Measurements from ENCODE around the gene SH3RF1. TPM values are rescaled to one million over a fixed set of nuclear protein-coding genes. Genes with fewer than 3 reads are reported as not detected.
A peak's percentile ranks its signal among the peaks of the same experiment; 100 is the strongest.

The SH3RF1 gene
- total RNA-seq, 1 experiment from 2014 or later: 15.3 TPM

DNA sequence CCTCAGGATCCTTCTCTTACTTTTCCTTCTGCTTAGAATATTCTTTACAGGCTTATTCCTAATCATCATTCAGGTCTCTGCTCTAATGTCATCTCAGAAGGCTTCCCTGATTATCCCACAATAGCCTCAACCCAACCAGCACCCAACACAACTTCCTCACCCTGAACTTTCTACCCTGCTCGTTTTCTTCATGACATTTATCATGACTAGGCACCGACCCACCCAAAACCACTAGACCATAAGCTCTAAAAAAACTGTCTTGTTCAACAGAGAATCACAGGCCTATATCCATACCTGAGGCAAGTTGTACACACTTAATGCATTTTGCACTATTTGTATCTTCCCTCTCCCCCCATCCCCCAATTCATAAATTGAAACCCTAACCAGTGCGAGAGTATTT is 95.3 kb downstream of the SH3RF1 start:
- H3K27ac Mint-ChIP-seq: peak overlapping the region in 1 of 3 experiments; percentile 4; a peak in 2 of 7 replicates
- no peaks in the 10 kb centered on the region for H3K23me2 ChIP-seq (ENCODE audit: insufficient read length, low read depth, low read length, poor library complexity, severe bottlenecking)
- no peak overlapping the region for H3K4me2 ChIP-seq (ENCODE audit: insufficient read depth, insufficient read length, low read length)
- H3K14ac ChIP-seq (ENCODE audit: insufficient read depth, low read length): no peak overlapping the region
- no peak overlapping the region for H2BK12ac ChIP-seq (ENCODE audit: insufficient read length, low read depth, low read length)
- H3K4ac ChIP-seq (ENCODE audit: low read depth, low read length): no peak overlapping the region
- H4K20me1 ChIP-seq (ENCODE audit: control insufficient read depth, insufficient read depth, insufficient read length): no peaks in the 10 kb centered on the region
- H3K79me1 ChIP-seq (ENCODE audit: insufficient read depth, low read depth, low read length, poor library complexity, severe bottlenecking): no peaks in the 10 kb centered on the region
- H3K27ac ChIP-seq (ENCODE audit: insufficient read length, low read depth, low read length): no peak overlapping the region
- H2BK15ac ChIP-seq (ENCODE audit: low read depth, low read length): no peak overlapping the region
- no peak overlapping the region for H4K5ac ChIP-seq (ENCODE audit: insufficient read length, low read depth, low read length)
- no peaks in the 10 kb centered on the region for H3K27me3 ChIP-seq (ENCODE audit: insufficient read depth, low read length)
- H2AFZ ChIP-seq (ENCODE audit: low read length): no peak overlapping the region
- H3K23ac ChIP-seq (ENCODE audit: insufficient read length, low read depth, low read length): no peak overlapping the region
- no peaks in the 10 kb centered on the region for H3K9me3 ChIP-seq (ENCODE audit: control insufficient read depth, low read depth, low read length)
- H2AK5ac ChIP-seq (ENCODE audit: insufficient read length, low read length): no peak overlapping the region
- TF ChIP-seq, protein P1, sequence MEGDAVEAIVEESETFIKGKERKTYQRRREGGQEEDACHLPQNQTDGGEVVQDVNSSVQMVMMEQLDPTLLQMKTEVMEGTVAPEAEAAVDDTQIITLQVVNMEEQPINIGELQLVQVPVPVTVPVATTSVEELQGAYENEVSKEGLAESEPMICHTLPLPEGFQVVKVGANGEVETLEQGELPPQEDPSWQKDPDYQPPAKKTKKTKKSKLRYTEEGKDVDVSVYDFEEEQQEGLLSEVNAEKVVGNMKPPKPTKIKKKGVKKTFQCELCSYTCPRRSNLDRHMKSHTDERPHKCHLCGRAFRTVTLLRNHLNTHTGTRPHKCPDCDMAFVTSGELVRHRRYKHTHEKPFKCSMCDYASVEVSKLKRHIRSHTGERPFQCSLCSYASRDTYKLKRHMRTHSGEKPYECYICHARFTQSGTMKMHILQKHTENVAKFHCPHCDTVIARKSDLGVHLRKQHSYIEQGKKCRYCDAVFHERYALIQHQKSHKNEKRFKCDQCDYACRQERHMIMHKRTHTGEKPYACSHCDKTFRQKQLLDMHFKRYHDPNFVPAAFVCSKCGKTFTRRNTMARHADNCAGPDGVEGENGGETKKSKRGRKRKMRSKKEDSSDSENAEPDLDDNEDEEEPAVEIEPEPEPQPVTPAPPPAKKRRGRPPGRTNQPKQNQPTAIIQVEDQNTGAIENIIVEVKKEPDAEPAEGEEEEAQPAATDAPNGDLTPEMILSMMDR (conservative IDR thresholded peaks at IDR 0.05): no peak
- no peak overlapping the region for H3K9ac ChIP-seq (ENCODE audit: extremely low read depth, insufficient read length, low read length)
- H3T11ph ChIP-seq (ENCODE audit: low read length): no peak overlapping the region
- no peaks in the 10 kb centered on the region for H3K36me3 Mint-ChIP-seq (ENCODE audit: insufficient read depth in 1 of 3, low read depth in 3 of 3)
- no peak for DNase-seq
- no peaks in the 10 kb centered on the region; the same call in 1 of the 2 replicates for H3K4me1 ChIP-seq (ENCODE audit: insufficient read depth, low read length)
- no peaks in the 10 kb centered on the region for H3K9me3 Mint-ChIP-seq
- no peak overlapping the region for H3K56ac ChIP-seq (ENCODE audit: insufficient read length, low read depth, low read length)
- H3K27me3 Mint-ChIP-seq (ENCODE audit: low read depth): no peaks in the 10 kb centered on the region
- H4K91ac ChIP-seq (ENCODE audit: insufficient read length, low read depth, low read length): no peak overlapping the region
- no peak overlapping the region for H2BK120ac ChIP-seq (ENCODE audit: low read depth, low read length, poor library complexity, severe bottlenecking)
- whole genome bisulfite sequencing (ENCODE audit: extremely low coverage, insufficient read length, low lambda C conversion rate): no CpG with 5 or more reads among the region's 3 CpGs
- no peak overlapping the region for H3K4me3 Mint-ChIP-seq
- peaks cover 21 to 23% of the 10 kb centered on the region in 2 experiments for H3K4me1 Mint-ChIP-seq
- H2BK5ac ChIP-seq (ENCODE audit: insufficient read length, low read length): no peak overlapping the region
- no peak overlapping the region for H3K18ac ChIP-seq (ENCODE audit: insufficient read length, low read depth, low read length)
- H3K79me2 ChIP-seq (ENCODE audit: insufficient read depth, low read length): no peaks in the 10 kb centered on the region; the same call in 1 of the 2 replicates
- H2BK20ac ChIP-seq (ENCODE audit: low read depth, low read length, poor library complexity, severe bottlenecking): no peak overlapping the region
- no peak overlapping the region for H4K8ac ChIP-seq (replicated peaks; ENCODE audit: insufficient read length, low read depth, low read length)

Measured in H9 (cell line).